ENCODE data around the gene PPFIBP1.

DNA sequence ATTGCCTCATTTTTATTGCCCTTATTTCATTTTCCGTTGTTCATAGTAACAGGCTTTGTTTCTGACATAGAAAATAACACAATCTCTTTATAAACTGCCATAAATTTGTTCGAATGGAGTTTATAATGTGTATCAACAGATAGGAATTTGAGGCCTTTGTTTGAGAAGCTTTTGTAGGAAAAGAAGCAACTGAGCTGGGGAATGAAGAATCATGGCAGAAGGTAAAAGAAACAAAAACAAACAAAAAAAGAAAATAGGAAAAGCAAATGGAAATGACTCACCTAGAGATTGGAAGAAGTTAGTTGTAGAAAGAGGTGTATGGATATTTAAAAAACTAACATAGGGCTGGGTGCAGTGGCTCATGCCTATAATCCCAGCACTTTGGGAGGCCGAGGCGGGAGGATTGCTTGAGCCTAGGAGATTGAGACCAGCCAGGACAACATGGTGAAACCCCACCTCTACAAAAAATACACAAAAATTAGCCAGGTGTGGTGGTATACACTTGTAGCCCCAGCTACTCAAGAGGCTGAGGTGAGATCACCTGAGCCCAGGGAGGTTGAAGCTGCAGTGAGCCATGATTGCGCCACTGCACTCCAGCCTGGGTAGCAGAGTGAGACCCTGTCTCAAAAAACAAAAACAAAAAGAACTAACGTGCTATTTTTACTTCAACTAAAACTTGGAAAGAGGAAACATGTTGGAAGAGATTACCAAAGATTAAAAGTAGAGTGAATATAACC is 171.7 kb downstream of the PPFIBP1 start:
- TF ChIP-seq CTCF (IDR thresholded peaks at IDR 0.05) (no peak), ZFX (IDR thresholded peaks at IDR 0.05; ENCODE audit: borderline replicate concordance) (no peak)

Measured in 22Rv1 (cell line).